Skeletal muscle satellite cell (primary cell): ENCODE data around the gene ACVR1B.

Experiments
- H3K27me3 ChIP-seq: 2 replicates; pipeline ENCODE4 v1.7.0; 2013; ENCODE audit warnings: low read length; ENCODE audit not compliant: control insufficient read depth, insufficient read depth
- H3K36me3 ChIP-seq: 2 replicates; pipeline ENCODE4 v1.7.0; 2013; ENCODE audit warnings: mild to moderate bottlenecking, control low read depth, low read length; ENCODE audit not compliant: insufficient read depth
- H3K4me1 ChIP-seq: 2 replicates; pipeline ENCODE4 v1.7.0; 2013; ENCODE audit warnings: low read length; ENCODE audit not compliant: control insufficient read depth, insufficient read depth
- H3K4me2 ChIP-seq: 2 replicates; pipeline ENCODE4 v1.7.0; 2013; ENCODE audit warnings: mild to moderate bottlenecking, low read length
- H3K4me3 ChIP-seq: 2 replicates; pipeline ENCODE4 v1.7.0; 2013; ENCODE audit warnings: low read length
- H3K9ac ChIP-seq: 2 replicates; pipeline ENCODE4 v1.7.0; 2013; ENCODE audit warnings: mild to moderate bottlenecking, low read depth, low read length, moderate library complexity
- H3K9me3 ChIP-seq: replicated peaks from 2 replicates; pipeline ENCODE4 v1.7.0; 2013; ENCODE audit warnings: mild to moderate bottlenecking, control low read depth, low read length

ACVR1B gene

GRCh38 chr12:52020539-52021336 lies 69.2 kb downstream of the ACVR1B start:
- H3K9ac ChIP-seq: no peak overlapping the region
- H3K4me3 ChIP-seq: no peak overlapping the region
- no peak overlapping the region for H3K4me2 ChIP-seq
- H3K4me1 ChIP-seq: peaks cover 10% of the 10 kb centered on the region
- no peaks in the 10 kb centered on the region for H3K9me3 ChIP-seq
- no peaks in the 10 kb centered on the region for H3K36me3 ChIP-seq
- peaks cover 3% of the 10 kb centered on the region for H3K27me3 ChIP-seq

DNA sequence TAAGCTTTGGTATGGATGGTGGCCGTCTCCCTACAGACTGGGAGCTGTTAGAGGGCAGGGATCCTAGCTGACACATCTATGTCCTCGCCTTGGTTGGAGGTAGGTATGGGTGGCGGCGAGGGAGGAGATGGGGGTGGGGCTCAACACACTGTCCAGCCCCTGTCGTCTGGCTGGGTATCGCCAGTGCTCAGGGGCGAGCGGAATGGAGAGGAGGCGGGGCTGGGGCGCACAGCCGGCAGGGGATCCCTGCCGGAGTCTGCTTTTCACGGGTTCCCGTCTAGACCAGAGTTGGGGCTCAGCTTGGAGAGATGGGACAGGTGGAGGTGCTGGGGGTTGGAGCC lies 71.3 kb downstream of the ACVR1B start:
- Histone ChIP-seq H3K9me3 (no peaks in the 10 kb centered on the region), H3K4me3 (peak overlapping the region; percentile 70), H3K4me1 (peaks cover 16% of the 10 kb centered on the region), H3K4me2 (peak overlapping the region; percentile 84), H3K9ac (no peak overlapping the region), H3K36me3 (no peaks in the 10 kb centered on the region), H3K27me3 (peaks cover 3% of the 10 kb centered on the region)

GRCh38 chr12:52023182-52023975 lies 71.9 kb downstream of the ACVR1B start:
- Histone ChIP-seq H3K9me3 (no peaks in the 10 kb centered on the region), H3K4me3 (peak overlapping the region; percentile 70), H3K27me3 (peaks cover 3% of the 10 kb centered on the region), H3K36me3 (no peaks in the 10 kb centered on the region), H3K4me1 (peaks cover 16% of the 10 kb centered on the region), H3K9ac (peak overlapping the region; percentile 43), H3K4me2 (peak overlapping the region; percentile 84)

DNA sequence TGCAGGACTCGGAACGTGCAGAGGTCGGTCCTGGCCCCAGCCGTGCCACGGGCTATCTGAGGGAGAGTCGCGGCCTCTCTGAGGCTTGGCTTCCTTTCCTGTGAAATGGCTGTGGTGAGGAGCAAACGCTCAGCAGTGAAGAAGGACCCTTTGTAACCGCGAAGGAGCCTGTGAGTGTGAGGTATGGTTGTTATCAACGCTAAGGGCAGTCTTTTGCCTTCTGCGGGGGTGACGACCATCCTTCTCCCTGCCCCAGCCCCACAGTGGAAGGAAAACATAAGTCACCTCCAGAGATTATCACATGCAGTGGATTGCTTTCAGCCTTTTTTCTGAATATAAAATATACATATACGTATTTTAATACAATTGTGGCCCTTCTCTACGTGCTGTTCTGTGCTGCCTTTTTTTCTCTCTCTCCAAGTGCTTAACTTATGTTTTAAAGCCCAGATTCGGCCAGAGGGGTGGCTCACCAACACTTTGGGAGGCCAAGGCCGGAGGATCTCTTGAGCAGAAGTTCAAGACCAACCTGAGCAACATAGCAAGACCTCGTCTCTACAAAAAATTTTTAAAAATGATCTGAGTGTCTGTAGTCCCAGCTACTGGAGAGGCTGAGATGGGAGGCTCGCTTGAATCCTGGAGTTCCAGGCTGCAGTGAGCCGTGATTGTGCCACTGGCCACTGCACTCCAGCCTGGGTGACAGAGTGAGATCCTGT lies 72.6 kb downstream of the ACVR1B start:
- H3K4me3 ChIP-seq: peak overlapping the region; percentile 70
- H3K27me3 ChIP-seq: peaks cover 3% of the 10 kb centered on the region
- peak overlapping the region; percentile 43 for H3K9ac ChIP-seq
- H3K4me2 ChIP-seq: peak overlapping the region; percentile 84
- peaks cover 16% of the 10 kb centered on the region for H3K4me1 ChIP-seq
- H3K36me3 ChIP-seq: no peaks in the 10 kb centered on the region
- H3K9me3 ChIP-seq: no peaks in the 10 kb centered on the region

- Histone ChIP-seq H3K4me3 (no peak overlapping the region), H3K36me3 (no peaks in the 10 kb centered on the region), H3K27me3 (peaks cover 3% of the 10 kb centered on the region), H3K9me3 (no peaks in the 10 kb centered on the region), H3K9ac (no peak overlapping the region), H3K4me1 (peaks cover 19% of the 10 kb centered on the region), H3K4me2 (peak overlapping the region; percentile 97)
Measured at GRCh38 chr12:52024845-52025230, 73.3 kb downstream of the ACVR1B start.

- Histone ChIP-seq H3K27me3 (peaks cover 3% of the 10 kb centered on the region), H3K36me3 (no peaks in the 10 kb centered on the region), H3K4me2 (peak overlapping the region; percentile 97), H3K4me3 (no peak overlapping the region), H3K9ac (peak overlapping the region; percentile 82), H3K9me3 (no peaks in the 10 kb centered on the region), H3K4me1 (peaks cover 19% of the 10 kb centered on the region)
Measured at GRCh38 chr12:52026263-52026662, 74.8 kb downstream of the ACVR1B start.

- Histone ChIP-seq H3K4me1 (peaks cover 22% of the 10 kb centered on the region), H3K9me3 (no peaks in the 10 kb centered on the region), H3K27me3 (peaks cover 3% of the 10 kb centered on the region), H3K4me2 (no peak overlapping the region), H3K9ac (no peak overlapping the region), H3K4me3 (no peak overlapping the region), H3K36me3 (no peaks in the 10 kb centered on the region)
Measured at GRCh38 chr12:52027085-52027843, 75.8 kb downstream of the ACVR1B start.

DNA sequence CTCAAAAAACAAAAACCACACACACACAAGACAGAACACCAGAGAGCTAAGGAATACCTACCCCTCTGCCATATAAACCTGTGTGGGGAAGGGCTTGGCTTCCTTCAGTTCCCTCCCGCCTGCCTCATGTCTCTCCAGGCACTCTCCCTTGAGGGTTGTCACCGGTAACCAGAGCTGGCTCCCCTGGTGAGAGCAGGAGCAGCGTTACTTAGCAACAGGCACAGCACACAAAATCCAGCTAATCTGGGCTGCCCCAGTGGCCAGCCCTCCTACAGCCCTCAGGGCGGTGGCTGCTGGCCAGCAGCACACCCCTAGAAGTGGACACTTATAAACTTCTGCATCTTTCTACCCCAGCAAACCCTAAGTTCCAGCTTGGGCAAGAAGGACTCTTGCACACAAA lies 78.2 kb downstream of the ACVR1B start:
- peaks cover 28% of the 10 kb centered on the region for H3K4me1 ChIP-seq
- H3K9me3 ChIP-seq: no peaks in the 10 kb centered on the region
- H3K4me2 ChIP-seq: no peak overlapping the region
- H3K36me3 ChIP-seq: no peaks in the 10 kb centered on the region
- H3K4me3 ChIP-seq: no peak overlapping the region
- H3K9ac ChIP-seq: no peak overlapping the region
- no peaks in the 10 kb centered on the region for H3K27me3 ChIP-seq

DNA sequence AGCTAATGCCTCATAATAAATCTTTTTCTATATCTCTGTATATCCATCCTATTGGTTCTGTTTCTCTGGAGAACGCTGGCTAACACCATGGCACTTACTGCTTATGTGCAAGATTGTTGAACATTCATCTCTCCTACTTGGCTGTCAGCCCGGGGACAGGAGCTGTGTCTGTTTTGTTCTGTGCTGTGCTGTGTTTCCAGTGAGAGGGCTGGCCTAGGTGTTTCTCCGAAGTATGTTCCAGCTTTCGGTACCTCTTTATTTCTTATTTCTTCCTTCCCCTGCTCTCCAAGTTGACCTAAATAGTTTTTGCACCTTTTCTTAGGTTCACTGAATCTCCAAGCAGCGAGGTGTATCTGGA lies 80.9 kb downstream of the ACVR1B start:
- Histone ChIP-seq H3K4me1 (peaks cover 25% of the 10 kb centered on the region), H3K4me2 (peak overlapping the region; percentile 91), H3K9me3 (no peaks in the 10 kb centered on the region), H3K36me3 (no peaks in the 10 kb centered on the region), H3K4me3 (peak overlapping the region; percentile 62), H3K27me3 (no peaks in the 10 kb centered on the region), H3K9ac (peak overlapping the region; percentile 76)

GRCh38 chr12:52032804-52033445 lies 81.4 kb downstream of the ACVR1B start:
- Histone ChIP-seq H3K27me3 (no peaks in the 10 kb centered on the region), H3K9me3 (no peaks in the 10 kb centered on the region), H3K9ac (peak overlapping the region; percentile 88), H3K4me3 (peak overlapping the region; percentile 67), H3K36me3 (no peaks in the 10 kb centered on the region), H3K4me2 (peak overlapping the region; percentile 91), H3K4me1 (peaks cover 29% of the 10 kb centered on the region)
